ENCODE results near the gene SYDE1. TPM values are rescaled to one million over a fixed set of nuclear protein-coding genes. Genes with fewer than 3 reads are reported as not detected.

Gene SYDE1
- total RNA-seq, 3 donors from 2014 or later (not counting 1 experiment from before 2014, with no cell fraction given) = not detected

- ATAC-seq = peak in 2 of 3 donors; percentile 72 to 81
- Histone ChIP-seq H3K27ac (ENCODE audit: low read length) (no peak overlapping the region), H3K4me3 (ENCODE audit: low read length) (no peak overlapping the region), H3K9me3 (ENCODE audit: control insufficient read depth, insufficient read depth, low read length) (peaks cover 14% of the 10 kb centered on the region), H3K36me3 (ENCODE audit: control insufficient read depth, insufficient read depth, low read length) (no peaks in the 10 kb centered on the region), H3K27me3 (ENCODE audit: control insufficient read depth, insufficient read depth, low read length) (peaks cover 1% of the 10 kb centered on the region), H3K4me1 (ENCODE audit: control insufficient read depth, insufficient read depth, low read length) (no peaks in the 10 kb centered on the region)
- H3K4me1 Mint-ChIP-seq = peaks cover 2% of the 10 kb centered on the region in 2 donors
- H3K4me3 Mint-ChIP-seq = no peak overlapping the region
- peaks cover 10% of the 10 kb centered on the region for H3K36me3 Mint-ChIP-seq
- peaks cover 20 to 22% of the 10 kb centered on the region in 2 donors for H3K27me3 Mint-ChIP-seq (ENCODE audit: low read depth in 2 of 2)
- peak; percentile 31 to 76 for DNase-seq
- intact Hi-C loops (cut with micrococcal nuclease) = loop anchor here (1.0 kb wide), 1 partner anchor 49 kb away; no protein-coding TSS in a partner anchor
- 64% methylated on average over 3 of the region's 3 CpGs for WGBS (ENCODE audit: insufficient coverage)
- peak; percentile 66 for TF ChIP-seq CTCF (IDR thresholded peaks at IDR 0.05)
- H3K9me3 Mint-ChIP-seq = peaks cover 8 to 10% of the 10 kb centered on the region in 2 donors
- no peak overlapping the region for H3K27ac Mint-ChIP-seq
These were observed 5.6 kb upstream of the SYDE1 start for GRCh38 chr19:15101479-15102082.

GRCh38 chr19:15104003-15104402, 3.2 kb upstream of the SYDE1 start:
- 74% methylated on average over 1 of the region's 1 CpG for WGBS (ENCODE audit: insufficient coverage)
- H3K36me3 Mint-ChIP-seq = peaks cover 10% of the 10 kb centered on the region
- peaks cover 35 to 37% of the 10 kb centered on the region in 2 donors for H3K27me3 Mint-ChIP-seq (ENCODE audit: low read depth in 2 of 2)
- H3K4me3 Mint-ChIP-seq = no peak overlapping the region
- peaks cover 9% of the 10 kb centered on the region for H3K27me3 ChIP-seq (ENCODE audit: control insufficient read depth, insufficient read depth, low read length)
- no peak overlapping the region for H3K4me3 ChIP-seq (ENCODE audit: low read length)
- H3K9me3 ChIP-seq (ENCODE audit: control insufficient read depth, insufficient read depth, low read length) = peaks cover 14% of the 10 kb centered on the region
- H3K4me1 ChIP-seq (ENCODE audit: control insufficient read depth, insufficient read depth, low read length) = peaks cover 13% of the 10 kb centered on the region
- no peaks in the 10 kb centered on the region for H3K36me3 ChIP-seq (ENCODE audit: control insufficient read depth, insufficient read depth, low read length)
- intact Hi-C loops (cut with micrococcal nuclease) = no loop called here
- no peak overlapping the region for H3K27ac Mint-ChIP-seq
- no peak for TF ChIP-seq CTCF (IDR thresholded peaks at IDR 0.05)
- H3K9me3 Mint-ChIP-seq = peaks cover 8 to 10% of the 10 kb centered on the region in 2 donors
- ATAC-seq = no peak
- peaks cover 5 to 15% of the 10 kb centered on the region in 2 donors for H3K4me1 Mint-ChIP-seq
- DNase-seq = no peak
- H3K27ac ChIP-seq (ENCODE audit: low read length) = no peak overlapping the region

DNA sequence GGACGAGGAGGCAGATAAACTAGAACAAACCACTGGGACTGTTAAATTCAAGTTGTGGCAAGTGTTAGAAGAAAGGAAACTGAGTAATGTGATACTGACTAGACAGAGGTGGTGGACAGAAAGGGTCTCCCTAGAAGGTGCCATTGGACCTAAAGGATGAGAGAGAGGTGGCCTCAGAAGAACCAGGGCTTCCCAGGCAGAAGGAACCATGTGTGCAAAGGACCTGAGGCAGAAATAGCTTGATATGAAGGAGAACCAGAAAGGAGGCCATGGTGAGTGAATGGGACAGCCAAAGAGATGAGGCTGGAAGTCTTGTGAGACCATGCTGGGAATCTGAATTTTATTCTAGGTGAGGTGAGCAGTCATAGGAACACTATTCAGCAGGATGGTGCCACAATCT, 2.8 kb upstream of the SYDE1 start:
- H3K9me3 Mint-ChIP-seq = peaks cover 8 to 10% of the 10 kb centered on the region in 2 donors
- Histone ChIP-seq H3K27me3 (ENCODE audit: control insufficient read depth, insufficient read depth, low read length) (peaks cover 9% of the 10 kb centered on the region), H3K4me3 (ENCODE audit: low read length) (no peak overlapping the region), H3K9me3 (ENCODE audit: control insufficient read depth, insufficient read depth, low read length) (peaks cover 14% of the 10 kb centered on the region), H3K36me3 (ENCODE audit: control insufficient read depth, insufficient read depth, low read length) (no peaks in the 10 kb centered on the region), H3K4me1 (ENCODE audit: control insufficient read depth, insufficient read depth, low read length) (peaks cover 13% of the 10 kb centered on the region), H3K27ac (ENCODE audit: low read length) (no peak overlapping the region)
- no peak for TF ChIP-seq CTCF (IDR thresholded peaks at IDR 0.05)
- intact Hi-C loops (cut with micrococcal nuclease) = no loop called here
- H3K27ac Mint-ChIP-seq = no peak overlapping the region
- H3K4me3 Mint-ChIP-seq = no peak overlapping the region
- H3K36me3 Mint-ChIP-seq = peaks cover 10% of the 10 kb centered on the region
- WGBS (ENCODE audit: insufficient coverage) = 81% methylated on average over 1 of the region's 1 CpG
- ATAC-seq (no peak), DNase-seq (no peak)
- H3K27me3 Mint-ChIP-seq (ENCODE audit: low read depth in 2 of 2) = peaks cover 32 to 37% of the 10 kb centered on the region in 2 donors
- peaks cover 5 to 15% of the 10 kb centered on the region in 2 donors for H3K4me1 Mint-ChIP-seq

DNA sequence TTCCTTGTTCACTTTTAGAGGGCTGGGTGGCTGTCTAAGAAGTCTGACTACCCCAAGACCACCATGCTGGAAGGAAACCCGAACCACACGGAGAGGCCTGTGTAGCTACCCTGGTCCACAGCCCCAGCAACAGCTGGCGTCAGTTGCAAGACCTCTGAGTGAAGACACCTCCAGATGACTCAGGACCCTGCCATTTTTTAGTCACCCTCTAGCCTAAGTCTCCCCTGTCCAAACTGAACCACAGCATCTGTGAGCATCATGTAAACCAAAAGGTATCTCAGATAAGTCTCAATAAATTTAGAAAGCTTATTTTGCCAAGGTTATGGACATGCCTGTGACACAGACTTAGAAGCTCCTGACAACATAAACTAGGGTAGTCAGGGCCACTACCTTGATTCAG, 2.2 kb upstream of the SYDE1 start:
- peaks cover 5 to 15% of the 10 kb centered on the region in 2 donors for H3K4me1 Mint-ChIP-seq
- no peak overlapping the region for H3K4me3 ChIP-seq (ENCODE audit: low read length)
- no peak overlapping the region for H3K27ac Mint-ChIP-seq
- H3K36me3 ChIP-seq (ENCODE audit: control insufficient read depth, insufficient read depth, low read length) = no peaks in the 10 kb centered on the region
- H3K9me3 Mint-ChIP-seq = peaks cover 8 to 10% of the 10 kb centered on the region in 2 donors
- peaks cover 10% of the 10 kb centered on the region for H3K36me3 Mint-ChIP-seq
- intact Hi-C loops (cut with micrococcal nuclease) = no loop called here
- H3K4me1 ChIP-seq (ENCODE audit: control insufficient read depth, insufficient read depth, low read length) = peaks cover 13% of the 10 kb centered on the region
- H3K4me3 Mint-ChIP-seq = no peak overlapping the region
- ATAC-seq = no peak
- TF ChIP-seq CTCF (IDR thresholded peaks at IDR 0.05) = no peak
- no peak for DNase-seq
- 86% methylated on average over 3 of the region's 3 CpGs for WGBS (ENCODE audit: insufficient coverage)
- peaks cover 32 to 37% of the 10 kb centered on the region in 2 donors for H3K27me3 Mint-ChIP-seq (ENCODE audit: low read depth in 2 of 2)
- peaks cover 14% of the 10 kb centered on the region for H3K9me3 ChIP-seq (ENCODE audit: control insufficient read depth, insufficient read depth, low read length)
- H3K27ac ChIP-seq (ENCODE audit: low read length) = no peak overlapping the region
- H3K27me3 ChIP-seq (ENCODE audit: control insufficient read depth, insufficient read depth, low read length) = peaks cover 9% of the 10 kb centered on the region

Measured in natural killer cell (primary cell).